Gastroesophageal sphincter (tissue), 4 donors: Measurements from ENCODE around the gene TBCD. TPM values are rescaled to one million over a fixed set of nuclear protein-coding genes. Genes with fewer than 3 reads are reported as not detected.

Experiments
- ATAC-seq: fragments of 150-250 bp; one replicate; pipeline ENCODE4 v1.9.1; 2016; ENCODE audit warnings: mild to moderate bottlenecking, moderate library complexity
- H3K27ac ChIP-seq, 4 donors: fragments of 200-600 bp; sonication (generic) in 3 of 4; 1 replicate in 3 of 4; 2 replicates in 1 of 4; pipeline ENCODE4 v1.5.1; 2016 to 2019
- H3K27me3 ChIP-seq: fragments of 200-600 bp; sonication (generic); one replicate; pipeline ENCODE4 v1.5.1; 2019
- H3K36me3 ChIP-seq, 2 donors: fragments of 200-600 bp; sonication (generic); one replicate each; pipeline ENCODE4 v1.5.1; 2019; ENCODE audit warnings: control low read depth in 1 of 2
- H3K4me1 ChIP-seq, 3 donors: fragments of 200-600 bp; sonication (generic); 1 replicate in 2 of 3; 2 replicates in 1 of 3; pipeline ENCODE4 v1.5.1; 2016 to 2019; ENCODE audit warnings: control low read depth in 2 of 3
- H3K4me3 ChIP-seq, 2 donors: fragments of 200-600 bp; sonication (generic); one replicate each; pipeline ENCODE4 v1.5.1; 2019; ENCODE audit warnings: mild to moderate bottlenecking in 1 of 2, moderate library complexity in 1 of 2
- H3K9me3 ChIP-seq, 3 donors: fragments of 200-600 bp; sonication (generic); one replicate each; pipeline ENCODE4 v1.5.1; 2017 to 2019; ENCODE audit warnings: control low read depth in 2 of 3
- EP300 ChIP-seq: sonication (generic); formaldehyde crosslinking; IDR thresholded peaks from one replicate; pipeline ENCODE4 v1.6.1; 2017; ENCODE audit warnings: antibody characterized with exemption, mild to moderate bottlenecking
- POLR2A ChIP-seq, 2 donors: fragments of 450-650 bp; IDR thresholded peaks; one replicate each; pipeline ENCODE4 v1.6.1; 2017; ENCODE audit warnings: antibody characterized with exemption in 2 of 2, mild to moderate bottlenecking in 2 of 2, moderate library complexity in 1 of 2
- POLR2AphosphoS5 ChIP-seq: sonication (generic); formaldehyde crosslinking; IDR thresholded peaks from one replicate; pipeline ENCODE4 v1.6.1; 2017; ENCODE audit warnings: antibody characterized with exemption
- WGBS, 2 donors: methylation state at CpG; one replicate each; pipeline ENCODE4 v1.1.5; 2018; ENCODE audit warnings: low coverage in 1 of 2; 5-methylcytosine and 5-hydroxymethylcytosine counted together
- total RNA-seq, 4 donors: library from RNA; depleted of rRNA; stranded (reverse); fragments of >200 nt; gene quantifications; one replicate each; pipeline ENCODE4 v1.1.0, GENCODE V29; 2016
- TF ChIP-seq, protein P1 (sequence below), 4 experiments: fragments of 200-600 bp in 2 of 4; fragments of 450-650 bp in 2 of 4; sonication (generic) in 1 of 4; IDR thresholded peaks; one replicate each; pipeline ENCODE4 v1.5.1; 2017 to 2019; ENCODE audit warnings: antibody characterized with exemption in 4 of 4, mild to moderate bottlenecking in 2 of 4, moderate library complexity in 2 of 4

TBCD gene
- total RNA-seq, 4 donors from 2014 or later: 32.0 to 57.8 (median 47.0) TPM

DNA sequence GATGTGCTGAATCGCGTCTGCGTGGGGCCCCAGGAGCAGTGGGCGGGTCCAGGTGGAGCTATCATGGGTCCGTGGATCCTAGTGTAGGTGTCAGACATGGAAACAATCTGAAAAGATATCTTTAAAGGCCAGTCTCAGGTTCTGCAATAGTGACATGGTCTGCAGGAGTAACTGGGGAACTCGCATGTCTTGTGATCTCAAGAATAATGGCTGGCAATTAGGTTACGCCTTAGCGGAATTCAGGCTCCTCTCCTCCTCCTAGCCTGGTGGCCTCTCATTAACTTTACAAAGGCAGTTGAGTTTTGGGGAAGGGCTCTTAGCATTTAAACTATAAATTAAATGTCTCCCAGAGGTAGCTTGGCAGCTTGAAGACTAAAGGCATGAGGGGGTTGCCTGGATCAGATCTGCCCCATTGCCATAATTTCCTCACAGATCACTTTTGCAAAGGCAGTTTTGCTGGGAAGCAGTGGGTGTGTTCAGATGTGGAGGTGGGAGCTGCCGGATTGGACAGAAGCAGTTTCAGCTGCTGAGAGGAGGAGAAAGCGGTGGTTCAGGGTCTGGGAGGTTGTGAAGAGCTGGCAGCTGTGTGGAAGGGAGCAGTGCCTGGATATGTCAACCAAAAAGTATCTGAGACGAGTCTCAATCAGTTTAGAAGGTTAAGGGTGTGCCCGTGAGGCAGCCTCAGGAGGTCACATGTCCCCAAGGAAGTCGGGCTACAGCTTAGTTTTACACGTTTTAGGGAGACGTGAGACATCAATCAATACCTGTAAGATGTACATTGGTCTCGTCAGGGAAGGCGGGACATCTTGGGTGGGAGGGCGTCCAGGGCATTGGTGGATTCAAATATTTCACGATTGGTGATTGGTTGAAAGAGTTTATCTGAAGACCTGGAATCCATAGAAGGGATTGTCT is 2.7 kb downstream of the TBCD start:
- no peak for ATAC-seq
- WGBS, 2 donors: 88 to 93% methylated on average over 12 to 14 of the region's 19 CpGs
- no peak overlapping the region for H3K4me3 ChIP-seq
- peaks cover 0 to 5% of the 10 kb centered on the region in 2 donors for H3K36me3 ChIP-seq
- H3K27ac ChIP-seq: no peak overlapping the region
- TF ChIP-seq, protein P1, sequence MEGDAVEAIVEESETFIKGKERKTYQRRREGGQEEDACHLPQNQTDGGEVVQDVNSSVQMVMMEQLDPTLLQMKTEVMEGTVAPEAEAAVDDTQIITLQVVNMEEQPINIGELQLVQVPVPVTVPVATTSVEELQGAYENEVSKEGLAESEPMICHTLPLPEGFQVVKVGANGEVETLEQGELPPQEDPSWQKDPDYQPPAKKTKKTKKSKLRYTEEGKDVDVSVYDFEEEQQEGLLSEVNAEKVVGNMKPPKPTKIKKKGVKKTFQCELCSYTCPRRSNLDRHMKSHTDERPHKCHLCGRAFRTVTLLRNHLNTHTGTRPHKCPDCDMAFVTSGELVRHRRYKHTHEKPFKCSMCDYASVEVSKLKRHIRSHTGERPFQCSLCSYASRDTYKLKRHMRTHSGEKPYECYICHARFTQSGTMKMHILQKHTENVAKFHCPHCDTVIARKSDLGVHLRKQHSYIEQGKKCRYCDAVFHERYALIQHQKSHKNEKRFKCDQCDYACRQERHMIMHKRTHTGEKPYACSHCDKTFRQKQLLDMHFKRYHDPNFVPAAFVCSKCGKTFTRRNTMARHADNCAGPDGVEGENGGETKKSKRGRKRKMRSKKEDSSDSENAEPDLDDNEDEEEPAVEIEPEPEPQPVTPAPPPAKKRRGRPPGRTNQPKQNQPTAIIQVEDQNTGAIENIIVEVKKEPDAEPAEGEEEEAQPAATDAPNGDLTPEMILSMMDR (IDR thresholded peaks at IDR 0.05): no peak
- TF ChIP-seq EP300 (no peak), POLR2AphosphoS5 (no peak), POLR2A (IDR thresholded peaks at IDR 0.05) (no peak)
- H3K27me3 ChIP-seq: no peaks in the 10 kb centered on the region
- no peaks in the 10 kb centered on the region for H3K9me3 ChIP-seq
- peaks cover 0 to 32% (median 13%) of the 10 kb centered on the region in 3 donors for H3K4me1 ChIP-seq

DNA sequence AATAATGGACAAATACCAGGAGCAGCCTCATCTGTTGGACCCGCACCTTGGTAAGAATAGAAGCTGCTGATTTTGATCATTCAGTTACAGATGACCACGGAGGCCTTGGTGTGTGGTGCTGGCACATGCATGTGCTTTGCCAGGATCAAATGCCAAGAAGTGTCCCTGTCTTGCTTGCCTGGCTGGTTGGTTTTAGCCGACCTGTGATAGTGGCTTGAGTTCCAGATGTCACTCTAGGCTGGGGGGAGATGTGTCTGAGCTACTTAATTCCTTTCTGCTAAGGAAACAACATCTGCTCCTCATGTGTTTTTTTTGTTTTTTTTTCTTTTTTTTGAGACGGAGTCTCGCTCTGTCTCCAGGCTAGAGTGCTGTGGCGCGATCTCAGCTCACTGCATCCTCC is 4.3 kb downstream of the TBCD start:
- H3K27ac ChIP-seq: no peak overlapping the region
- no peak for ATAC-seq
- peaks cover 0 to 15% of the 10 kb centered on the region in 2 donors for H3K36me3 ChIP-seq
- H3K27me3 ChIP-seq: no peaks in the 10 kb centered on the region
- H3K4me3 ChIP-seq: no peak overlapping the region
- 88 to 100% methylated on average over 2 to 6 of the region's 7 CpGs for WGBS, 2 donors
- H3K9me3 ChIP-seq: no peaks in the 10 kb centered on the region
- no peak for TF ChIP-seq POLR2A (IDR thresholded peaks at IDR 0.05)
- TF ChIP-seq POLR2AphosphoS5: no peak
- TF ChIP-seq, protein P1 (IDR thresholded peaks at IDR 0.05): no peak
- TF ChIP-seq EP300: no peak
- H3K4me1 ChIP-seq: peaks cover 0 to 30% (median 13%) of the 10 kb centered on the region in 3 donors

DNA sequence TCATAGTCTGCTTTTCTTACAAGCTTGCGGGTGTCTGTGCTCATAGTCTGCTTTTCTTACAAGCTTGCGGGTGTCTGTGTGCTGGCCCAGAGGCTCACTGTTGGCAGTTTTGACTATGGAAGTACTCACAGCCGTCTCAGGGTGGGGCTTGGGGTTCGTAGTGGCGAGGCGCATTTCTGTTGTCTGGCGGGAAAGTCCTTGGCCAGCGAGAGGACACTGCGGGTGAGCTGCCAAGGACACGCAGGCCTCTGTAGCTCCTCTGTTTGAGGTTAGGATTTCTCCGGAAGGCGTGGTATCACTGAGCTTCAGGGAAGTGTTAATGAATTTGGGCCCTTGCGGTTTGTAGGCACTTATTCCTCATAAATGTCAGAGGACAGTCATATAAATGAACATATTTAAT is 13.5 kb downstream of the TBCD start:
- WGBS, 2 donors: 66 to 71% methylated on average over 2 to 6 of the region's 13 CpGs

DNA sequence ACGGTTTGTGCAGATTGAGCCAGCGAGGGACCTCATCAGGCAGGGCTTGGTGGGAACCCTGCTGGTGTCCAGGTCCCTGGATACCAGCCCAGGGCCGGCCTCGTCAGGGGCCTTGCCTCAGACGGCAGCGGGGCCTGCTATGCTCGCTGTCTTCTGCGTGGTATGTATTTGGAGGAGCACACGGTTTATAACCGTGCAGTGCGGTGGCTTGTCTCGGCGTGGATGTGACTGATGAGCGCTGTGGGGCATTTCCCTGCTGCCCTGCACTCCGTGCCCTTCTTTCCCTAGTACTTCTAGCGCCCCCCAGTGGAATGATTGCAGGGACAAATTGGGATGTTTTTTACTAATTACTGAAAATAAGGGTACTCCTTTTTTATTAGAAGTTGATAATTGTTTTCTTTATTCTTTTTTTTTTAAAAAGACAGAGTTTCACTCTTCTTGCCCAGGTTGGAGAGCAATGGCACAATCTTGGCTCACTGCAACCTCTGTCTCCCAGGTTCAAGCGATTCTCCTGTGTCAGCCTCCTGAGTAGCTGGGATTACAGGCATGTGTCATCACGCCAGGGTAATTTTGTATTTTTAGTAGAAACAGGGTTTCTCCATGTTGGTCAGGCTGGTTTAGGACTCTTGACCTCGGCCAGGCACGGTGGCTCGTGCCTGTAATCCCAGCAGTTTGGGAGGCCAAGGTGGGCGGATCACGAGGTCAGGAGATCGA is 15.3 kb downstream of the TBCD start:
- Histone ChIP-seq H3K9me3 (no peaks in the 10 kb centered on the region), H3K4me1 (peaks cover 0 to 5% (median 0%) of the 10 kb centered on the region in 3 donors), H3K27me3 (no peaks in the 10 kb centered on the region), H3K4me3 (no peak overlapping the region), H3K36me3 (peaks cover 3 to 78% of the 10 kb centered on the region in 2 donors), H3K27ac (no peak overlapping the region)
- 93% methylated on average over 2 to 3 of the region's 24 CpGs for WGBS, 2 donors
- no peak for TF ChIP-seq POLR2AphosphoS5
- TF ChIP-seq, protein P1 (IDR thresholded peaks at IDR 0.05): peak in 3 of 4 experiments; percentile 22 to 53 (median 25)
- ATAC-seq: no peak

More for the DNA sequence above, 13.5 kb downstream of the TBCD start:
- no peak for TF ChIP-seq POLR2A (IDR thresholded peaks at IDR 0.05)
- TF ChIP-seq EP300: no peak
- no peak for TF ChIP-seq POLR2AphosphoS5
- TF ChIP-seq, protein P1 (IDR thresholded peaks at IDR 0.05): no peak
- Histone ChIP-seq H3K4me3 (no peak overlapping the region), H3K27me3 (no peaks in the 10 kb centered on the region), H3K4me1 (no peaks in the 10 kb centered on the region), H3K9me3 (no peaks in the 10 kb centered on the region), H3K36me3 (peaks cover 3 to 78% of the 10 kb centered on the region in 2 donors), H3K27ac (no peak overlapping the region)
- no peak for ATAC-seq
